Natural killer cell (primary cell): ENCODE results near the gene TMEM151A. TPM values are rescaled to one million over a fixed set of nuclear protein-coding genes. Genes with fewer than 3 reads are reported as not detected.
A peak's percentile ranks its signal among the peaks of the same experiment; 100 is the strongest.
"Not testable (repeated sequence)": the region's sequence is repeated elsewhere in the genome, so short reads cannot be mapped to it uniquely, and the experiment has no call there.

Experiments used
- ATAC-seq, 3 donors: fragments of 150-1000 bp in 2 of 3; fragments of 200-7000 bp in 1 of 3; cut with Tn5 transposase; 1 replicate in 1 of 3; 2 replicates in 2 of 3; pipeline ENCODE4 v1.10.0; 2021; ENCODE audit warnings: mild to moderate bottlenecking in 2 of 3, moderate library complexity in 2 of 3
- DNase-seq, 2 donors: peaks; one replicate each; pipeline versions ENCODE4 v3.0.0 to v3.0.0-alpha.2; 2013 to 2021; ENCODE audit warnings: mixed read lengths in 1 of 2
- H3K27ac ChIP-seq: one replicate; pipeline ENCODE4 v1.5.1; 2013; ENCODE audit warnings: mild to moderate bottlenecking, low read length
- H3K27me3 ChIP-seq: one replicate; pipeline ENCODE4 v1.6.1; 2013; ENCODE audit warnings: low read length; ENCODE audit not compliant: control insufficient read depth, insufficient read depth
- H3K36me3 ChIP-seq: one replicate; pipeline ENCODE4 v1.6.1; 2013; ENCODE audit warnings: low read length; ENCODE audit not compliant: control insufficient read depth, insufficient read depth
- H3K4me1 ChIP-seq: one replicate; pipeline ENCODE4 v1.6.1; 2013; ENCODE audit warnings: low read length; ENCODE audit not compliant: control insufficient read depth, insufficient read depth
- H3K4me3 ChIP-seq: one replicate; pipeline ENCODE4 v1.5.1; 2013; ENCODE audit warnings: low read length
- H3K9me3 ChIP-seq: one replicate; pipeline ENCODE4 v1.6.1; 2013; ENCODE audit warnings: low read length; ENCODE audit not compliant: control insufficient read depth, insufficient read depth
- H3K27ac Mint-ChIP-seq, 2 donors: one replicate each; pipeline ENCODE4 v1.8.0; 2022; ENCODE audit warnings: mild to moderate bottlenecking in 2 of 2, mixed read lengths in 2 of 2, moderate library complexity in 1 of 2
- H3K27me3 Mint-ChIP-seq, 2 donors: one replicate each; pipeline ENCODE4 v1.8.0; 2022; ENCODE audit warnings: low read depth in 2 of 2, mixed read lengths in 2 of 2
- H3K36me3 Mint-ChIP-seq: one replicate; pipeline ENCODE4 v1.8.0; 2022; ENCODE audit warnings: mixed read lengths
- H3K4me1 Mint-ChIP-seq, 2 donors: one replicate each; pipeline ENCODE4 v1.8.0; 2022; ENCODE audit warnings: mixed read lengths in 2 of 2
- H3K4me3 Mint-ChIP-seq: one replicate; pipeline ENCODE4 v1.8.0; 2022; ENCODE audit warnings: mild to moderate bottlenecking, moderate library complexity, mixed read lengths
- H3K9me3 Mint-ChIP-seq, 2 donors: one replicate each; pipeline ENCODE4 v1.8.0; 2022; ENCODE audit warnings: mixed read lengths in 2 of 2
- CTCF ChIP-seq: fragments of 200-600 bp; IDR thresholded peaks from one replicate; pipeline ENCODE4 v1.8.0; 2022; ENCODE audit warnings: antibody characterized with exemption
- WGBS: methylation state at CpG from one replicate; pipeline ENCODE4 v1.1.7; 2013; ENCODE audit warnings: missing lambda C conversion rate; ENCODE audit not compliant: insufficient coverage; 5-methylcytosine and 5-hydroxymethylcytosine counted together
- intact Hi-C: fragments of 100-400 bp; cut with micrococcal nuclease; formaldehyde crosslinking; loops from one replicate; pipeline ENCODE4 v1.14.2; 2022
- total RNA-seq, 4 donors: library from RNA; stranded (reverse); fragments of 120-200 nt in 1 of 4; gene quantifications; one replicate each; pipeline versions ENCODE4 v1.2.3 to v1.2.4, GENCODE V29; 2013 to 2022

Gene TMEM151A
- total RNA-seq, 3 donors from 2014 or later (not counting 1 experiment from before 2014, with no cell fraction given): not detected

- H3K27ac Mint-ChIP-seq: peak overlapping the region in 1 of 2 donors; percentile 58
- peaks cover 67% of the 10 kb centered on the region for H3K4me1 ChIP-seq
- H3K36me3 ChIP-seq: peaks cover 40% of the 10 kb centered on the region
- H3K9me3 Mint-ChIP-seq, H3K9me3 ChIP-seq, DNase-seq, intact Hi-C loops, H3K4me3 ChIP-seq, H3K27ac ChIP-seq, ATAC-seq: not testable (repeated sequence)
- peak overlapping the region; percentile 62 for H3K4me3 Mint-ChIP-seq
- H3K27me3 Mint-ChIP-seq: peaks cover 7 to 14% of the 10 kb centered on the region in 2 donors
- peaks cover 32 to 73% of the 10 kb centered on the region in 2 donors for H3K4me1 Mint-ChIP-seq
- peaks cover 10% of the 10 kb centered on the region for H3K27me3 ChIP-seq
- H3K36me3 Mint-ChIP-seq: peaks cover 14% of the 10 kb centered on the region
- 32% methylated on average over 4 of the region's 4 CpGs for WGBS
Observed at GRCh38 chr11:66277064-66277463, 14.6 kb upstream of the TMEM151A start.

DNA sequence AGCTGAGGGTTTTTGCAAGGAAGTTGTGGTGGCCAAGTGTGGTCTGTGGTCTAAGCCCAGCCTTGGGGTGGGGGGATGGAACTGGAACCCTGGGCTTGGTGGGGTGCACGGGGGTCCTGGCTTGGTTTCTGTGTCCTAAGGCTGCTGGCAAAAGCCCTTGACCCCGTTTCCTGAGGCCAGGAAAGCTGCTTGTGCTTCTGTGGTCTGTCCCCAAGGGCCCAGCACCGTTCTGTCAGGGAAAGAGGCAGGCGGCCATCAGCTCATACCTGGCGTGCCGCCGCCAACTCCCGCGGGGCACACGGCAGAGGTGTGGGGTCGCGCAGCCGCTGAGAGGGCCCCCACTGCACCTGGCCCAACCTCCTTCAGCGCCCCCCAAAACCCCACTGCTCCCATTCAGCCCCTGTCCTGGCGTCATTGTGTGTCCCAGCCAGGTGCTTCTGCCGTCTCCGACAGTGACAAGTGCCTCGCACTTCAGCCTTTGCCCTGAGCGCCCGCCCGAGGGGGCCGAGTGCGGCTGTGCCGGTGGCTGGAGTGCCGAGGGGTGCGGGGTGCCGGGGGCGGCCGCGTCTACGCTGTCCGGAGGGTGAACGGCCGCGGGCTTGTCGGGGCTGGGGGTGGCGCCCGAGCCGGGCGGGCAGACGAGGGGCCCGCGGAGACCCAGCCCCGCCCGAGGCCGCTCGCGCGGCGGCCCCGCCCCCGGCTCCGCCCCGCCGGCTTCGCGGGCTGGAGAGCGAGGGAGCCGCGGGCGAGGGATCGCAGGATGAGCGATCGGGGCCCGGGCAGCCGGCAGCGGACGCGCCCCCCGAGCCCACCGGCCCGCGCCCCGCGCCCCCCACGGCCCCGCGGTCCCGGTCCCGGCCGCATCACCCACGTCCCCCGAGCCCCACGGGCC, 14.0 kb upstream of the TMEM151A start, which contains the start of gene CNIH2:
Gene CNIH2 (plus strand): TSS at position 705 of the 892 bp plus-strand sequence. CDS start 282 bp downstream, outside the sequence.
- Mint-ChIP-seq H3K27ac (peak within 1 kb of the TSS; percentile 21 to 78), H3K4me3 (peak within 1 kb of the TSS; percentile 62), H3K27me3 (peaks cover 7 to 14% of the 10 kb centered on the region in 2 donors), H3K4me1 (peaks cover 27 to 74% of the 10 kb centered on the region in 2 donors), H3K36me3 (peaks cover 14% of the 10 kb centered on the region), H3K9me3 (no peaks in the 10 kb centered on the region)
- no peak for TF ChIP-seq CTCF
- intact Hi-C loops: no loop called here
- peak within 1 kb of the TSS; percentile 8 for H3K4me3 ChIP-seq
- DNase-seq: peak; percentile 55 to 78
- WGBS: 1% methylated on average over 84 of the region's 84 CpGs
- no peak within 1 kb of the TSS for H3K27ac ChIP-seq
- peaks cover 10% of the 10 kb centered on the region for H3K27me3 ChIP-seq
- H3K36me3 ChIP-seq: peaks cover 35% of the 10 kb centered on the region
- no peaks in the 10 kb centered on the region for H3K9me3 ChIP-seq
- peaks cover 67% of the 10 kb centered on the region for H3K4me1 ChIP-seq
- peak; percentile 44 to 51 (median 47) for ATAC-seq

DNA sequence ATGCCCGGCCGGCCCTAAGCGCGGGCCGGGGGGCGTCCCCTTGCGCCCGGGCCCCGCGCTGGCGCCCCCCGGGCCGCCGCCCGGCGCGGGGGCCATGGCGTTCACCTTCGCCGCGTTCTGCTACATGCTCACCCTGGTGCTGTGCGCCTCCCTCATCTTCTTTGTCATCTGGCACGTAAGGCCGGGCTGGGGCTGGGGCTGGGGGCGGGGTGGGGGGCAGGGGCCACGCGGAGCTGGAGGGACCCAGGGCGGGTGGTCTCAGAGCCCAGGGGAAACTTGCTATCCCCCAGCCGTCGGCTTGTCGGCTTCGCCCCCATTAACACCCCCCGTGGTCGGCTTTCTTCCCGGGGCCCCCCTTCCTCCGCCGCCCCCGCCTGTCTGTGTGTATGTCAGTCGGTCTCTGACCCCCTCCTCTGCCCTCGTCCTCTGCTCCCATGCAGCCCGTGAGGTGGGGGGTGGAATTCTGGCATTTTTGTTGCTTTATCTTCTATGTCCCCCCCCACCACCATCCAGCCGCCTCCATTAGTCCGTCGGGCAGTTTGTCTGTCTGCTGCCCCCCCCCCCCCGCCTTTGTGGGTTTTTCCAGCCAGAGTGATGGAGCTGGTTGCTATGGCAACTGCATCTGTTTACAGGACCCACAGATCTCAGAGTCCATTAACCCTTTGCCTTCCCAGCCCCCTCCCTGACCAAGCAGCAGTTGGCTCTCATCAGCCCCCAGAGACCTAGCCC, 13.2 kb upstream of the TMEM151A start:
- H3K9me3 Mint-ChIP-seq: no peaks in the 10 kb centered on the region
- Histone ChIP-seq H3K27ac (no peak overlapping the region), H3K27me3 (peaks cover 10% of the 10 kb centered on the region), H3K4me3 (no peak overlapping the region), H3K9me3 (no peaks in the 10 kb centered on the region), H3K36me3 (peaks cover 28% of the 10 kb centered on the region), H3K4me1 (peaks cover 65% of the 10 kb centered on the region)
- H3K27ac Mint-ChIP-seq: peak overlapping the region; percentile 21 to 78
- no peak for TF ChIP-seq CTCF
- DNase-seq (peak in 1 of 2 donors; percentile 71), ATAC-seq (peak in 1 of 3 donors; percentile 1)
- peaks cover 7 to 14% of the 10 kb centered on the region in 2 donors for H3K27me3 Mint-ChIP-seq
- intact Hi-C loops: no loop called here
- WGBS: 4% methylated on average over 37 of the region's 45 CpGs
- peaks cover 19 to 72% of the 10 kb centered on the region in 2 donors for H3K4me1 Mint-ChIP-seq
- H3K4me3 Mint-ChIP-seq: peak overlapping the region; percentile 61
- H3K36me3 Mint-ChIP-seq: peaks cover 9% of the 10 kb centered on the region
